Stimulated activated CD4-positive, alpha-beta T cell treated with anti-CD3 and anti-CD28 coated beads, Interleukin-4, amount 100 ng/mL, for 24 hours (primary cell): ENCODE results near the gene LAIR1.

Source experiments
- DNase-seq: peaks from one replicate; pipeline ENCODE4 v3.0.0-alpha.2; 2020

Gene LAIR1

GRCh38 chr19:54312436-54313377, 52.0 kb downstream of the LAIR1 start, which contains the start of gene LILRA5:
Gene LILRA5 (minus strand): TSS chr19:54313166. CDS start chr19:54313019, 147 bp downstream.
- no peak for DNase-seq

DNA sequence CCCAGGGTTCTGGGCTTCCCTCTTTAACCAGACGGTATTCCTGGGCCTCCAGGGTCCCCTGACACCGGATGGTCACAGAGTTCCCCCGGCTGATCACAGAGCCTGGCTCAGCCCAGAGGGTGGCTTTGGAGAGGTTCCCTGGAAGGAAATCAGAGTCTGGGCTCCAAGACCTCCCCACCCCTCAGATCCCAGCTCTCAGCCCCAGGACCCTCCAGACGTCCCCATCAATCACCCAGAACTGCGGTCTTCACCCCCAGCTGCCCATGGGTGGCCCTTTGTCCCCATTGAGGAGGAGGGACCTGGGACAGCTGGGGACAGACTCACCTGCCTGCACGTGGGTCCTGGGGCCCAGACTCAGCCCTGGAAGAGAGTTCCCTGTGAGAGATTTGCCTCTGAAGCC, 52.7 kb downstream of the LAIR1 start:
- DNase-seq = no peak

DNA sequence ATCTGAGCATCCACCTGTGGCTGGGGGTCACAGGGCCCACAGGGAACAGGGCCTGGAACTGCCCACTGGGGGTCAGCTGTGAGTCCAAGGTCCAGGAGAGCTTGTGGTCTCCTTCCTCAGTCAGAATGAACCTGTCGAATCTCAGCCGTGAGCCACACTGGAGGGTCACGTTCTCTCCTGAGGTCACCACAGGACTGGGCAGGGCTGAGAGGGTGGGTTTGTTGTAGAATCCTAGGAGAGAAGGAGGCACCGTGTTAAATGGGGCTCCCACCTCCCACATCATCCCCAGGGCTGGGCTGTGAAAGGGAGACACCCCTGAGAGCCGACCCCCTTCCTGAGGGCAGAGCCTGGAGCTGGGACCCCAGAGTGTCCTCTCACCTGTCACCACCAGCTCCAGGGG, 53.2 kb downstream of the LAIR1 start:
- DNase-seq = no peak

GRCh38 chr19:54310543-54310942, 54.2 kb downstream of the LAIR1 start:
- no peak for DNase-seq

DNA sequence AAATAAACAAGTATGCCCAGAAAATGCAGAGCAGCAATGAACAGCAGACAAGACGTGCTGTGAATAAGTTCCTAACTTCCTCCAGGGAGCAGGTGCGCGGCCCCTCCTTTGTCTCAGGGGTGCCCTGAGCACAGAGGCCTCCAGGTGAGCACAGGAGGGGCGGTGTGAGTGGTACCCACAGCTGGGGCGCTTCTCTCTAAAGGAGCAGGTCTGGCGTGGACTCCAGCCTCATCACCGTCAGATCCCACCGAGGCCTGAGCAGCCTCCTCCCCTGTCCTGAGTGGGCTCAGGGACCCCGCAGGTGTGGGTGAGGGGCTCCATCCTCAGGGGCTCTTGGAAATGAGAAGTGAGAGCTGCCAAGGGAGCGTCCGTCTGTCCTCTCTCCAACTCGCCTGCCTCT, 54.9 kb downstream of the LAIR1 start:
- DNase-seq = no peak

GRCh38 chr19:54307389-54308020, 57.2 kb downstream of the LAIR1 start:
- no peak for DNase-seq

GRCh38 chr19:54305141-54305540, 59.6 kb downstream of the LAIR1 start:
- DNase-seq = no peak

GRCh38 chr19:54302257-54302656, 62.5 kb downstream of the LAIR1 start:
- no peak for DNase-seq
